ENCODE measurements around the gene NANOS3. TPM values are rescaled to one million over a fixed set of nuclear protein-coding genes. Genes with fewer than 3 reads are reported as not detected.

NANOS3 gene
- total RNA-seq, 1 donor from 2014 or later: not detected

- no peak overlapping the region for H3K27ac Mint-ChIP-seq (ENCODE audit: unreplicated experiment)
- peak overlapping the region; percentile 13 for H3K4me3 Mint-ChIP-seq (ENCODE audit: unreplicated experiment)
- H3K36me3 Mint-ChIP-seq (ENCODE audit: unreplicated experiment): peaks cover 6% of the 10 kb centered on the region
- no peak for DNase-seq
- no peak for TF ChIP-seq CTCF (IDR thresholded peaks at IDR 0.05; ENCODE audit: partially characterized antibody, unreplicated experiment)
- peaks cover 3% of the 10 kb centered on the region for H3K4me1 Mint-ChIP-seq (ENCODE audit: low read depth, unreplicated experiment)
- peaks cover 7% of the 10 kb centered on the region for H3K9me3 Mint-ChIP-seq (ENCODE audit: unreplicated experiment)
- no peaks in the 10 kb centered on the region for H3K27me3 Mint-ChIP-seq (ENCODE audit: unreplicated experiment)
Observed at GRCh38 chr19:13831537-13832467, 45.1 kb upstream of the NANOS3 start.

GRCh38 chr19:13833330-13834243, 43.3 kb upstream of the NANOS3 start:
- Mint-ChIP-seq H3K27me3 (ENCODE audit: unreplicated experiment) (no peaks in the 10 kb centered on the region), H3K9me3 (ENCODE audit: unreplicated experiment) (peaks cover 6% of the 10 kb centered on the region), H3K36me3 (ENCODE audit: unreplicated experiment) (no peaks in the 10 kb centered on the region), H3K4me3 (ENCODE audit: unreplicated experiment) (peak overlapping the region; percentile 90), H3K4me1 (ENCODE audit: low read depth, unreplicated experiment) (peaks cover 3% of the 10 kb centered on the region), H3K27ac (ENCODE audit: unreplicated experiment) (peak overlapping the region; percentile 59)
- peak; percentile 94 for DNase-seq
- TF ChIP-seq CTCF (IDR thresholded peaks at IDR 0.05; ENCODE audit: partially characterized antibody, unreplicated experiment): peak; percentile 29

- no peak for DNase-seq
- Mint-ChIP-seq H3K36me3 (ENCODE audit: unreplicated experiment) (no peaks in the 10 kb centered on the region), H3K4me1 (ENCODE audit: low read depth, unreplicated experiment) (peaks cover 3% of the 10 kb centered on the region), H3K9me3 (ENCODE audit: unreplicated experiment) (peaks cover 2% of the 10 kb centered on the region), H3K27ac (ENCODE audit: unreplicated experiment) (no peak overlapping the region), H3K27me3 (ENCODE audit: unreplicated experiment) (no peaks in the 10 kb centered on the region), H3K4me3 (ENCODE audit: unreplicated experiment) (peak overlapping the region; percentile 90)
- TF ChIP-seq CTCF (IDR thresholded peaks at IDR 0.05; ENCODE audit: partially characterized antibody, unreplicated experiment): no peak
Observed at GRCh38 chr19:13834244-13835069, 42.5 kb upstream of the NANOS3 start.

DNA sequence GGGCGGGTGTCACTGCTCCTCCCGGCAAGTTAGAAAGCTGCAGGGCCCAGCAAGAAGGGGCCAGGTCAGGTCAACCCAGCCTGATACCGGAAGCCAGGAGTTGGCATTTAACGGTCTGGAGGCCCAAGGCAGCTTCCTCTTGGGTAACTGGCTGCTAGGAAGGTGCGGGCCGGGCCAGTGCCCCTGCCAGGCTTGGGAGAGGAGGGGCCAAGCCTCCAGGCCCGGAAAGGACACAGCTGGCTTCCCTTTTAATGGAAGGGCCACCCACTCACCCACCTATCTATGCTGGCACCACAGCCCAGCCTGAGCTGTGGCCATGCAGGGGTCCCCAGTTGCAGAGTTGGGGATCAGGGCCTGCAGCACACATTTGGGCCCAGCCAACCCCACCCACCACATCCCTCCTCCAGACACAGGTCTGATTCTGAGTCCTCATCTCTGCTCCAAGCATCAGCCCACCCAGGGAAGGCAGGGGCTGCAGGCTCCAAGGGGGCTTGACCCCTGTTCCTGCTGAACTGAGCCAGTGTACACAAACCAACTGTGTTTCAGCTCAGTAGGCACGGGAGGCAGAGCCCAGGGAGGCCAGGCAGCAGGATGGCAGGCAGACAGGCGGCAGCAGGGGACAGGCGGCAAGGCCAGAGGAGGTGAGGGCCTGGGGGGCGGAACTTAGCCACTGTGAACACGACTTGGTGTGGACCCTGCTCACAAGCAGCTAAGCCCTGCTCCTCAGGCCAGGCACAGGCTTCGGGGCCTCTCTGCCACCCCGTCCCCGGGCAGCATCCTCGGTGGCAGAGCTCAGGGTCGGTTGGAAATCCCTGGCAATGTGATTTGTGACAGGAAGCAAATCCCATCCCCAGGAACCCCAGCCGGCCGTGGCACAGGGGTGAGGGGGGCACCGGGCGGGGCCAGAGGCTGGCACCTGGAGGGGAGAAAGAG, 40.9 kb upstream of the NANOS3 start:
- Mint-ChIP-seq H3K27ac (ENCODE audit: unreplicated experiment) (no peak overlapping the region), H3K4me1 (ENCODE audit: low read depth, unreplicated experiment) (peaks cover 3% of the 10 kb centered on the region), H3K9me3 (ENCODE audit: unreplicated experiment) (peaks cover 2% of the 10 kb centered on the region), H3K36me3 (ENCODE audit: unreplicated experiment) (no peaks in the 10 kb centered on the region), H3K4me3 (ENCODE audit: unreplicated experiment) (no peak overlapping the region), H3K27me3 (ENCODE audit: unreplicated experiment) (no peaks in the 10 kb centered on the region)
- TF ChIP-seq CTCF (IDR thresholded peaks at IDR 0.05; ENCODE audit: partially characterized antibody, unreplicated experiment): no peak
- no peak for DNase-seq

Measured in glutamatergic neuron (in vitro differentiated cells).